Astrocyte of the spinal cord (primary cell): Measurements from ENCODE around the gene HDDC2.

ENCODE experiments used
- DNase-seq: peaks from one replicate; pipeline ENCODE4 v3.0.0; 2011; ENCODE audit warnings: low read depth, low spot score
- H3K4me3 ChIP-seq: 2 replicates; pipeline ENCODE4 v1.5.1; 2011; ENCODE audit warnings: low read depth, mild to moderate bottlenecking, low read length, moderate library complexity
- CTCF ChIP-seq: IDR thresholded peaks from 2 replicates; pipeline ENCODE4 v1.5.1; 2012; ENCODE audit warnings: low read depth, mild to moderate bottlenecking, low read length, inconsistent platforms
- in situ Hi-C: cut with HindIII; loops from 2 replicates; pipeline ENCODE4 v1.10.0; 2017; ENCODE audit warnings: low sequenced_read_pairs

The HDDC2 gene

GRCh38 chr6:125236536-125237327 is 65.0 kb downstream of the HDDC2 start:
- TF ChIP-seq CTCF: no peak
- no peak overlapping the region for H3K4me3 ChIP-seq
- in situ Hi-C loops: no loop called here
- DNase-seq: peak; percentile 14

GRCh38 chr6:125233202-125233601 is 68.6 kb downstream of the HDDC2 start:
- no peak for TF ChIP-seq CTCF
- DNase-seq: no peak
- H3K4me3 ChIP-seq: no peak overlapping the region
- in situ Hi-C loops: no loop called here

GRCh38 chr6:125232466-125232865 is 69.3 kb downstream of the HDDC2 start:
- in situ Hi-C loops: no loop called here
- no peak for TF ChIP-seq CTCF
- no peak overlapping the region for H3K4me3 ChIP-seq
- no peak for DNase-seq

GRCh38 chr6:125231574-125232343 is 70.0 kb downstream of the HDDC2 start:
- no peak overlapping the region for H3K4me3 ChIP-seq
- no peak for TF ChIP-seq CTCF
- DNase-seq: no peak
- in situ Hi-C loops: no loop called here

- TF ChIP-seq CTCF: no peak
- in situ Hi-C loops: no loop called here
These were observed 70.6 kb downstream of the HDDC2 start for GRCh38 chr6:125231133-125231532.

GRCh38 chr6:125230674-125231073 is 71.1 kb downstream of the HDDC2 start:
- DNase-seq: no peak
- in situ Hi-C loops: no loop called here
- no peak overlapping the region for H3K4me3 ChIP-seq
- TF ChIP-seq CTCF: no peak

More at GRCh38 chr6:125231133-125231532, 70.6 kb downstream of the HDDC2 start:
- DNase-seq: no peak
- H3K4me3 ChIP-seq: no peak overlapping the region
